Measurements from ENCODE around the gene NOSIP.

The NOSIP gene

DNA sequence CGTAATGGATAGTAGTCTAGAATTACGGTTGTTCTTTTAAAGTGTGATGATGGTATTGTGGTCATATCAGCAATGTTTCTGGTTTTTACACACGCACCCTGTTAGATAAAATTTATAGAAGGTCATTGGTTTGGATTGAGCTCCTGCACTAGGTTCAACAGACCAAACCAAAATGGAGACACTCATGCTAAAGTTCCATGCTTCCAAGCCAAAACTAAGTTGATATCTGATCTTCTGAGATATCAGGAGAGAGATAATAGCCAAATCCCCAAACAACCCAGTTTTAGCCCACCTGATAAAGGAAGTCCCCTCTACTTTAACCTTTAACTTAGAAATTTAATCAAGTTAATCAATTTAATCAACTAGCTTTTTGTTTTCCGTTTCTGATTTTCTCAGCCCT, 1.2 kb downstream of the NOSIP start:
- Histone ChIP-seq H2BK12ac (ENCODE audit: low read length) (no peak overlapping the region), H3K27me3 (ENCODE audit: control insufficient read depth in 3 of 3, insufficient read depth in 3 of 3, low read depth in 1 of 3, low read length in 3 of 3) (no peaks in the 10 kb centered on the region), H3K4me3 (ENCODE audit: low read length in 2 of 2) (peak overlapping the region in 1 of 2 donors; percentile 64), H4K91ac (ENCODE audit: low read depth, low read length, poor library complexity) (no peak overlapping the region), H2AK5ac (ENCODE audit: low read depth, low read length) (no peak overlapping the region), H3K9me3 (replicated peaks in 1 of 2; ENCODE audit: control insufficient read depth in 2 of 2, insufficient read depth in 1 of 2, low read depth in 1 of 2, low read length in 2 of 2) (no peaks in the 10 kb centered on the region), H3K18ac (ENCODE audit: low read length) (no peak overlapping the region), H2BK120ac (ENCODE audit: low read depth, low read length) (no peak overlapping the region), H2AFZ (ENCODE audit: low read length) (no peak overlapping the region), H3K4me1 (ENCODE audit: control insufficient read depth in 2 of 2, insufficient read depth in 1 of 2, low read depth in 1 of 2, low read length in 2 of 2) (peaks cover 0 to 3% of the 10 kb centered on the region in 2 donors), H4K8ac (ENCODE audit: low read depth, low read length) (no peak overlapping the region), H2BK15ac (ENCODE audit: low read length) (no peak overlapping the region), H3K4me2 (ENCODE audit: insufficient read depth, low read length, poor library complexity, severe bottlenecking) (no peak overlapping the region), H3K14ac (ENCODE audit: low read length) (no peak overlapping the region), H3K36me3 (replicated peaks in 1 of 2; ENCODE audit: control insufficient read depth in 2 of 2, insufficient read depth in 2 of 2, low read length in 2 of 2) (peaks cover 8 to 23% of the 10 kb centered on the region in 2 donors), H3K79me1 (ENCODE audit: low read depth, low read length) (peaks cover 8% of the 10 kb centered on the region), H3K27ac (replicated peaks; ENCODE audit: low read length) (no peak overlapping the region), H2BK5ac (ENCODE audit: low read length) (no peak overlapping the region), H3K9ac (ENCODE audit: low read depth, low read length, poor library complexity) (no peak overlapping the region), H3K23ac (ENCODE audit: low read depth, low read length, poor library complexity) (no peak overlapping the region), H3K4ac (ENCODE audit: low read length) (no peak overlapping the region)
- DNase-seq (ENCODE audit: low spot score), result no peak
- WGBS, 2 donors (ENCODE audit: extremely low coverage in 2 of 2, insufficient read length in 2 of 2, insufficient replicate concordance in 1 of 2), result no CpG with 5 or more reads among the region's 4 CpGs

DNA sequence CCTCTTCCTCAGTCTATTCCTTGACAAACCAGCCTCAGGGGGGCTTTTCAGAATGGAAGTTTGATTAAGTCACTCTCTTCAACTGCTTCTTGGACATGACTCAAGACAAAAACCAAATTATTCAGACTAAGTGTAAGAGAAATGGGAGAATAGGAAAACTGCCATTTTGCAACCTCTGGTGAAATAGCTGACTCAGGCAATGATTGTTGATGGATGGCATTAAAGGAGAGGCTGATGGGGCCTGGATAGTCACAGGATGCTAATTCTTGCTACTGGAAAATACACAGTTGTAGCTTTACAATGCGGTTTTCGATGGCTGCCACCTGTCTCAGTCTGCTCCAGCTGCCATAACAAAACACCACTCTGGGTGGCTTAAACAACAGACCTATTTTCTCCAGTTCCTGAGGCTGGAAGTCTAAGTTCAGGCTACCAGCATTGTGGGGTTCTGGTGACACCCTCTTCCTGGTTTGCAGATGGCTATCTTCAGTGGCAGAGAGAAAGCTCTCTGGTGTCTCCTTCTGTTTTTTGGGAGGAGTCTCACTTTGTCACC, 6.1 kb downstream of the NOSIP start:
- H4K91ac ChIP-seq (ENCODE audit: low read depth, low read length, poor library complexity), result no peak overlapping the region
- H3K4me3 ChIP-seq (ENCODE audit: low read length in 2 of 2), result no peak overlapping the region
- no peak overlapping the region for H4K8ac ChIP-seq (ENCODE audit: low read depth, low read length)
- no peak overlapping the region for H3K18ac ChIP-seq (ENCODE audit: low read length)
- no peaks in the 10 kb centered on the region for H3K27me3 ChIP-seq (ENCODE audit: control insufficient read depth in 3 of 3, insufficient read depth in 3 of 3, low read depth in 1 of 3, low read length in 3 of 3)
- no peak for DNase-seq (ENCODE audit: low spot score)
- no peak overlapping the region for H2BK12ac ChIP-seq (ENCODE audit: low read length)
- H3K4me2 ChIP-seq (ENCODE audit: insufficient read depth, low read length, poor library complexity, severe bottlenecking), result no peak overlapping the region
- H3K14ac ChIP-seq (ENCODE audit: low read length), result no peak overlapping the region
- peaks cover 2 to 6% of the 10 kb centered on the region in 2 donors for H3K4me1 ChIP-seq (ENCODE audit: control insufficient read depth in 2 of 2, insufficient read depth in 1 of 2, low read depth in 1 of 2, low read length in 2 of 2)
- peaks cover 4% of the 10 kb centered on the region for H3K79me1 ChIP-seq (ENCODE audit: low read depth, low read length)
- H2AFZ ChIP-seq (ENCODE audit: low read length), result no peak overlapping the region
- no peak overlapping the region for H2BK5ac ChIP-seq (ENCODE audit: low read length)
- H3K9me3 ChIP-seq (replicated peaks in 1 of 2; ENCODE audit: control insufficient read depth in 2 of 2, insufficient read depth in 1 of 2, low read depth in 1 of 2, low read length in 2 of 2), result no peaks in the 10 kb centered on the region
- H3K36me3 ChIP-seq (replicated peaks in 1 of 2; ENCODE audit: control insufficient read depth in 2 of 2, insufficient read depth in 2 of 2, low read length in 2 of 2), result peaks cover 8 to 34% of the 10 kb centered on the region in 2 donors
- no peak overlapping the region for H3K23ac ChIP-seq (ENCODE audit: low read depth, low read length, poor library complexity)
- no CpG with 5 or more reads among the region's 2 CpGs for WGBS, 2 donors (ENCODE audit: extremely low coverage in 2 of 2, insufficient read length in 2 of 2, insufficient replicate concordance in 1 of 2)
- H3K4ac ChIP-seq (ENCODE audit: low read length), result no peak overlapping the region
- no peak overlapping the region for H2AK5ac ChIP-seq (ENCODE audit: low read depth, low read length)
- H3K9ac ChIP-seq (ENCODE audit: low read depth, low read length, poor library complexity), result no peak overlapping the region
- H2BK120ac ChIP-seq (ENCODE audit: low read depth, low read length), result no peak overlapping the region
- no peak overlapping the region for H3K27ac ChIP-seq (replicated peaks; ENCODE audit: low read length)
- no peak overlapping the region for H2BK15ac ChIP-seq (ENCODE audit: low read length)

- H3K27ac ChIP-seq (replicated peaks; ENCODE audit: low read length), result no peak overlapping the region
- H3K36me3 ChIP-seq (replicated peaks in 1 of 2; ENCODE audit: control insufficient read depth in 2 of 2, insufficient read depth in 2 of 2, low read length in 2 of 2), result peaks cover 8 to 34% of the 10 kb centered on the region in 2 donors
- no peak for DNase-seq (ENCODE audit: low spot score)
- H3K79me1 ChIP-seq (ENCODE audit: low read depth, low read length), result peaks cover 6% of the 10 kb centered on the region
- no peaks in the 10 kb centered on the region for H3K9me3 ChIP-seq (replicated peaks in 1 of 2; ENCODE audit: control insufficient read depth in 2 of 2, insufficient read depth in 1 of 2, low read depth in 1 of 2, low read length in 2 of 2)
- peaks cover 2 to 5% of the 10 kb centered on the region in 2 donors for H3K4me1 ChIP-seq (ENCODE audit: control insufficient read depth in 2 of 2, insufficient read depth in 1 of 2, low read depth in 1 of 2, low read length in 2 of 2)
- no peak overlapping the region for H2BK120ac ChIP-seq (ENCODE audit: low read depth, low read length)
- H3K9ac ChIP-seq (ENCODE audit: low read depth, low read length, poor library complexity), result no peak overlapping the region
- no peak overlapping the region for H2BK5ac ChIP-seq (ENCODE audit: low read length)
- no peak overlapping the region for H2AFZ ChIP-seq (ENCODE audit: low read length)
- no peaks in the 10 kb centered on the region for H3K27me3 ChIP-seq (ENCODE audit: control insufficient read depth in 3 of 3, insufficient read depth in 3 of 3, low read depth in 1 of 3, low read length in 3 of 3)
- no peak overlapping the region for H2BK15ac ChIP-seq (ENCODE audit: low read length)
- no CpG with 5 or more reads among the region's 3 CpGs for WGBS, 2 donors (ENCODE audit: extremely low coverage in 2 of 2, insufficient read length in 2 of 2, insufficient replicate concordance in 1 of 2)
- no peak overlapping the region for H4K8ac ChIP-seq (ENCODE audit: low read depth, low read length)
- no peak overlapping the region for H3K14ac ChIP-seq (ENCODE audit: low read length)
- H2AK5ac ChIP-seq (ENCODE audit: low read depth, low read length), result no peak overlapping the region
- no peak overlapping the region for H2BK12ac ChIP-seq (ENCODE audit: low read length)
- H3K23ac ChIP-seq (ENCODE audit: low read depth, low read length, poor library complexity), result no peak overlapping the region
- no peak overlapping the region for H4K91ac ChIP-seq (ENCODE audit: low read depth, low read length, poor library complexity)
- no peak overlapping the region for H3K4me3 ChIP-seq (ENCODE audit: low read length in 2 of 2)
- no peak overlapping the region for H3K18ac ChIP-seq (ENCODE audit: low read length)
- no peak overlapping the region for H3K4me2 ChIP-seq (ENCODE audit: insufficient read depth, low read length, poor library complexity, severe bottlenecking)
- H3K4ac ChIP-seq (ENCODE audit: low read length), result no peak overlapping the region
Measured at GRCh38 chr19:49573425-49573824, 6.9 kb downstream of the NOSIP start.

DNA sequence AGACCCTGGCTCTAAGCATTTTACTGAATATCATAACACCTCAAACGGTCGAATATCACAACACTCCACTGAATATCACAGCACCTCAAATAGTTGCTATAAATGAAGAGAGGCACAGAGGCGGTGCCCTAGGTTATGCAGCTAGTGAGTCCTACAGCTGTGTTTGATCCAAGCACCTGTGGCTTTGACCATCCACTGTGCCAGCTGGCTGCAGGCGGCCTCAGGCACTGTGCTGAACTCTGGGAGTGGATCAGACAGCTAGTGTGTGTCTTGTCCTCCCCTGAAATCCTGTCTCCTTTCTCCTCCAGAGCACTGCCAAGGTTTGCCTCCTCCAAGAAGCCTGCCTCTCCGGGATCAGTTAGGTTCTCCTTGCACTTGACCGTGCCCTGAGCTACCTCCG, 7.3 kb downstream of the NOSIP start:
- Histone ChIP-seq H3K9me3 (replicated peaks in 1 of 2; ENCODE audit: control insufficient read depth in 2 of 2, insufficient read depth in 1 of 2, low read depth in 1 of 2, low read length in 2 of 2) (no peaks in the 10 kb centered on the region), H3K27me3 (ENCODE audit: control insufficient read depth in 3 of 3, insufficient read depth in 3 of 3, low read depth in 1 of 3, low read length in 3 of 3) (no peaks in the 10 kb centered on the region), H2BK120ac (ENCODE audit: low read depth, low read length) (no peak overlapping the region), H3K9ac (ENCODE audit: low read depth, low read length, poor library complexity) (no peak overlapping the region), H3K79me1 (ENCODE audit: low read depth, low read length) (peaks cover 8% of the 10 kb centered on the region), H2BK5ac (ENCODE audit: low read length) (no peak overlapping the region), H3K4me1 (ENCODE audit: control insufficient read depth in 2 of 2, insufficient read depth in 1 of 2, low read depth in 1 of 2, low read length in 2 of 2) (peaks cover 2 to 5% of the 10 kb centered on the region in 2 donors), H3K36me3 (replicated peaks in 1 of 2; ENCODE audit: control insufficient read depth in 2 of 2, insufficient read depth in 2 of 2, low read length in 2 of 2) (peaks cover 10 to 37% of the 10 kb centered on the region in 2 donors), H3K23ac (ENCODE audit: low read depth, low read length, poor library complexity) (no peak overlapping the region), H4K91ac (ENCODE audit: low read depth, low read length, poor library complexity) (no peak overlapping the region), H3K4me2 (ENCODE audit: insufficient read depth, low read length, poor library complexity, severe bottlenecking) (no peak overlapping the region), H2BK12ac (ENCODE audit: low read length) (no peak overlapping the region), H2BK15ac (ENCODE audit: low read length) (no peak overlapping the region), H3K18ac (ENCODE audit: low read length) (no peak overlapping the region), H3K4me3 (ENCODE audit: low read length in 2 of 2) (no peak overlapping the region), H3K4ac (ENCODE audit: low read length) (no peak overlapping the region), H3K14ac (ENCODE audit: low read length) (no peak overlapping the region), H2AFZ (ENCODE audit: low read length) (no peak overlapping the region), H3K27ac (replicated peaks; ENCODE audit: low read length) (no peak overlapping the region), H2AK5ac (ENCODE audit: low read depth, low read length) (no peak overlapping the region), H4K8ac (ENCODE audit: low read depth, low read length) (no peak overlapping the region)
- no peak for DNase-seq (ENCODE audit: low spot score)
- no CpG with 5 or more reads among the region's 7 CpGs for WGBS, 2 donors (ENCODE audit: extremely low coverage in 2 of 2, insufficient read length in 2 of 2, insufficient replicate concordance in 1 of 2)
